ENCODE results near the gene EIF3A. TPM values are rescaled to one million over a fixed set of nuclear protein-coding genes. Genes with fewer than 3 reads are reported as not detected.
A peak's percentile ranks its signal among the peaks of the same experiment; 100 is the strongest.
"Not testable (repeated sequence)": the region's sequence is repeated elsewhere in the genome, so short reads cannot be mapped to it uniquely, and the experiment has no call there.

EIF3A gene
- total RNA-seq (2014; rRNA removed; shearing (Covaris generic)): 52.5 and 53.3 TPM in 2 replicates

GRCh38 chr10:119080521-119081259, at the start of gene EIF3A:
TSS of gene EIF3A (minus strand) at chr10:119080817. CDS start at chr10:119080676, 141 bp downstream.
- peak; percentile 92 for DNase-seq (ENCODE audit: low spot score)

DNA sequence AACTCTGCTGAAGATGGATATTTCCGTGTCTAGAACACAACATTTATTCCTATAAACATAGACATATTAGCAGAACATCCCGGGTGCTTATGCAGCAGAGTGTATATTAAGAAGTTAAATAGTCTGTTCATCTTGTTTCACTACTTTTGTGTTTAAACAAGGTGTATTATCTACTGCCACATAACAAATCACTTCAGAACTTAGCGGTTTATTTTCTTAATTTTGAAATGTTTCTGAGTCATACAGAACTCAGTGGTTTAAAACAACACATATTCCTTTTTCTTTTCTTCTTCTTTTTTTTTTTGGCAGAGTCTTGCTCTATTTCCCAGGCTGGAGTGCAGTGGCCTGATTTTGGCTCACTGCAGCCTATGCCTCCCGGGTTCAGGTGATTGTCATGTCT, 49.1 kb upstream of the EIF3A start:
- no peak for DNase-seq (ENCODE audit: low spot score)

- no peak for DNase-seq (ENCODE audit: low spot score)
Measured at GRCh38 chr10:119125942-119126341, 45.3 kb upstream of the EIF3A start.

DNA sequence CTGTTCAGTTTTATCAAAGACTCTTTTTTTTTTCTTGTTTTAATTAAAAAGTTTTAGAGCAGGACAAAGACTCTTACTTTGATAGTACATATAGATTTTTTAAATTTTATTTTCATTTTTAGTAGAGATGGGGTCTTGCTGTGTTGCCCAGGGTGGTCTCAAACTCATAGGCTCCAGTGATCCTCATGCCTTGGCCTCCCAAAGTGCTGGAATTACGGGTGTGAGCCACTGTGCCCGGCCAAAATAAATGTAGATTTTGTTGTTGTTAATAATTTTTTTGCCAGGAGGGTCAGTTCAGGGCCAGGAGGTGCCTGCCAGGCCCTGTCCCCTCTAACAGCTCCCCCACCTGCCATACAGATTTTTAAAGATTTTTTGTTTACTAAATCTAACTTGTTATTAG, 40.3 kb upstream of the EIF3A start:
- DNase-seq (ENCODE audit: low spot score): no peak

GRCh38 chr10:119120413-119120867, 39.8 kb upstream of the EIF3A start:
- DNase-seq (ENCODE audit: low spot score): no peak

DNA sequence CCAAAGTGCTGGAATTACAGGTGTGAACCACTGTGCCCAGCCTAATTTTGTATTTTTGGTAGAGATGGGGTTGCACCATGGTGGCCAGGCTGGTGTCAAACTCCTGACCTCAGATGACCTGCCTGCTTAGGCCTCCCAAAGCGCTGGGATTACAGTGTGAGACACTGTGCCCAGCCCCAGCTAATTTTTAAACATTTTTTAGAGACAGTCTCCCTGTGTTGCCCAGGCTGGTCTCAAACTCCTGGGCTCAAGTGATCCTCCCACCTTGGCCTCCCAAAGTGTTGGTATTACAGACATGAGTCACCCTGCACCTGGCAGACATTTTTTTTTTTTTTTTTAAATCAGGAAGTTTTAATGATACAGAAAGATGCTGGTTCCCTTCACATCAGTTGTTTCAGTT, 38.8 kb upstream of the EIF3A start:
- no peak for DNase-seq (ENCODE audit: low spot score)

DNA sequence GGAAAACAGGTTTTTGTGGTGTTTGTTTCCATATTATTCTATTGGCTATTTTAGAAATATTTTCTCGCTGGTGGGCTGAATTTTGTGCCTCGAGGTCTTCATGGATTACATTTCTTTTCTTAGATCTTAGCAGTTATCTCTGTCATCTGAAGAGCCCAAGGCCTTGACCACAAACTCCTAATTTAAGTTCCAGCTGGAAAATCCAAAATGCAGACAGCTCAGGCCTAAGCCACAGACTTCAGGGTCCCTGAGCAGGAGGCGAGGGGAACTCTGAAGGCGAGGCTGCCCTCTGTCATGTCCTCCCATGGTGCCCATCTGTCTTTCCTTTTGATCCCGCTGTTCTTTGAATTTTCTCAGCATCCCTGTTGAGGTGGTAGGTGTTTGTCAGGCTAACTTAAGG, 37.6 kb upstream of the EIF3A start:
- DNase-seq (ENCODE audit: low spot score): no peak

GRCh38 chr10:119116326-119116951, 35.8 kb upstream of the EIF3A start:
- DNase-seq (ENCODE audit: low spot score): no peak

GRCh38 chr10:119115926-119116325, 35.3 kb upstream of the EIF3A start:
- no peak for DNase-seq (ENCODE audit: low spot score)

DNA sequence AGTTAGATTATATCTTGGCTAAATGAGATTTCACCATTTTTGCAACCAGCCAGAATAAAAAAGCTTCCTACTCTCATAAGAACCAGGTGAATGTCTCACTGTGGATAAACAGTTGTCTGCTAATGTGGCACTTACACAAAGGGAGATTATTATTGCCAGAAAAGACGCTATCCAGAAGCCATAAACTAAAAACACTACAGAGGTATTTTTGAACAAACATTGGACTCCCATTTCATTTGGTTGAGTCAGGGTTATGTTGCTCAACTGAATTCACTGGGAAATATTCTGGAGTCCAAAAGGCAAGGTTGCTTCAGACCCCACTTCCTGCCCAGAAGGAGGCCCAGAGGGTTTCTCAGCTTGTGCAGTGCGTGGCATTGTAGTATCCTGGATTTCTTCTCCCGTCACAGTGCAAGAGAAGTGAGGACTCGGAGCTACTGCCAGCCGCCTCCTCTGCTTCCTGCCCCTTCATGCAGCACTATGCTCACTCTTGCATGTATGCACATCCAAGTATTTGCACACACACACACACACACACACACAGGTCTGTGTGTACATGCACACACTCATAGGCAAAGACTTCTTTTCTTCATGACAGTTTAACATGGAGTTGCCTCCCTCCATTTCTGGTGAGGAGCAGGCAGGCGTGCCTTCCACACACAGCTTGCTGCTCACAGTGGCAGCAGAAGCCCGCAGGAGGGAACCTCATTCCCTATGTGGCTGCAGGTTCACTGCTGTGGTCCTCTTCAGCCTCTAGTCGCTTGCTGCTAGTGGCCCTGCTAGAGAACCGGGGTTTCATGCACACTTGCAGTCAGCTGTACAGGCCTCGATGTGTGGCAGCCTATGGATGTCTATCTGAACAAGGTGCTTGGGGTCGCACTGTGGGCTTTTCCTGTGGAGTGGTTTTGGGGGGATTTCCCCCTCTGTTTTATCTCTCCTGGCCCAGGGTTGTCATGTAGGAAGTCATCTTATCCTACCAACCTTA, 33.4 kb upstream of the EIF3A start:
- DNase-seq (ENCODE audit: low spot score): no peak

GRCh38 chr10:119112056-119112455, 31.4 kb upstream of the EIF3A start:
- no peak for DNase-seq (ENCODE audit: low spot score)

DNA sequence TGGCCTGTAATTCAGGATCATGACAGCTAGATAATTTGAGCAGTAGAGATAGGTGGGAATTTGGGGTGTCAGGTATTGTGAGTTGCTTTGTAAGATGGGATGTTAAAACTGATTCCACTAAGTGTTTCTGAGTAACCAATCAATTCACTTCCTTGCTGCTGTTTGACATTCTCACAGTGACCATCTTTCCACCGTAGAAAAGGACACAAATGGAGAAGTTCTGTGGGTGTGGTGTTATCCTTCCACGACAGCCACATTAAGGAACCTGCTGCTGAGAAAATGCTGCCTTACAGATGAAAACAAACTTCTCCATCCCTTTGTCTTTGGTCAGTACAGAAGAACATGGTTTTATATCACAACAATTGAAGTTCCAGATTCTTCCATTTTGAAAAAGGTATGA, 27.2 kb upstream of the EIF3A start:
- DNase-seq (ENCODE audit: low spot score): not testable (repeated sequence)

- not testable (repeated sequence) for DNase-seq (ENCODE audit: low spot score)
Measured at GRCh38 chr10:119107106-119107505, 26.5 kb upstream of the EIF3A start.

DNA sequence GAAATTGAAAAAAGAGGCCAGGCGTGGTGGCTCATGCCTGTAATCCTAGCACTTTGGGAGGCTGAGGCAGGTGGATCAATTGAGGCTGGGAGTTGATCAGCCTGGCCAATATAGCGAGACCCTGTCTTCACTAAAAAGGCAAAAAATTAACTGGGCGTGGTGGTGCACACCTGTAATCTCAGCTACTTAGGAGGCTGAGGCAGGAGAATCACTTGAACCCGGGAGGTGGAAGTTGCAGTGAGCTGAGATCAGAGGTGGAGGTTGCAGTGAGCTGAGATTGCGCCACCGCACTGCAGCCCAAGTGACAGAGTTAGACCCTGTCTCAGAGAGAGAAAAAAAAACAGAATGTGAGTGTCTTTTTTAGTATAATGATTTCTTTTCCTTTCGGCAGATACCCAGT, 25.3 kb upstream of the EIF3A start:
- not testable (repeated sequence) for DNase-seq (ENCODE audit: low spot score)

- no peak for DNase-seq (ENCODE audit: low spot score)
Measured at GRCh38 chr10:119105155-119105554, 24.5 kb upstream of the EIF3A start.

GRCh38 chr10:119104654-119105015, 24.0 kb upstream of the EIF3A start:
- DNase-seq (ENCODE audit: low spot score): peak; percentile 24

GRCh38 chr10:119103903-119104653, 23.5 kb upstream of the EIF3A start, which contains the start of gene DENND10:
TSS of gene DENND10 (plus strand) at chr10:119104113. CDS start at chr10:119104143, 30 bp downstream.
- DNase-seq (ENCODE audit: low spot score): peak; percentile 74

DNA sequence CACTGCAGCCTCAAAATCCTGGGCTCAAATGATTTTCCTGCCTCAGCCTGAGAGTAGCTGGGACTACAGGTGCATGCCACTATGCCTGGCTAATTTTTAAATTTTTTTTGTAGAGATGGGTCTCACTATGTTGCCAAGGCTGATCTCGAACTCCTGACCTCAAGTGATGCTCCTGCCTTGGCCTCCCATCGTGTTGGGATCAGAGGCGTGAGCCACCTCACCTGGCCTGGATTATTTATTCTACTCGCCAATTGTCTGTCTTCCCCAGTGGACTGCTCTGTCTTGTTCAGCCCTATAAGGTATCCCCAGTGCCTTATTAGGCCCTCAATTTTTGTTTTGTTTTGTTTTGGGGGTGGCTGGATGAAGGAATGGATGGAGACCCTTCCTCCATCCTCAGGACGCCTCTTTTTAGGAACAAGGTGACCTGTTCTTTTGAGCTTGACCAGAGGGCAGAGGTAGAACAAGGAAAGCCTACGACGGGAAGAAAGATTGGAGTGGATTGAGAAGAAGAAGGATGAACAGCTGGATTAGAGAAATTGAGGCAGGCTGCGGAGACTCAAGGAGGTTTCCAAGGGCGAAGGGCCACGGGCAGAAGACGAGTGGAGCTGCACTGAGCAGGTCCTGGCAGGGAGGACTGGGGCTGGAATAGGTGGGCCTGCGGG, 22.8 kb upstream of the EIF3A start:
- DNase-seq (ENCODE audit: low spot score): no peak

GRCh38 chr10:119101366-119102098, 20.9 kb upstream of the EIF3A start:
- DNase-seq (ENCODE audit: low spot score): no peak
